Measurements from ENCODE around the gene SMIM26.

GRCh38 chr20:18587665-18588573, 20.7 kb downstream of the SMIM26 start, which contains the start of gene DTD1:
- TF ChIP-seq CEBPB (IDR thresholded peaks at IDR 0.05) (no peak), REST (IDR thresholded peaks at IDR 0.05) (no peak; the same call in 1 of the 2 replicates), CTCF (IDR thresholded peaks at IDR 0.05) (peak; percentile 74), POLR2A (IDR thresholded peaks at IDR 0.05; ENCODE audit: low read length) (peak; percentile 48; the same call in 1 of the 2 replicates), KDM5A (IDR thresholded peaks at IDR 0.05) (no peak), SMC3 (IDR thresholded peaks at IDR 0.05) (peak; percentile 31; the same call in 1 of the 3 replicates), EP300 (IDR thresholded peaks at IDR 0.05) (no peak), ESRRA (IDR thresholded peaks at IDR 0.05; ENCODE audit: borderline replicate concordance, low read length) (no peak), CHD4 (IDR thresholded peaks at IDR 0.05; ENCODE audit: borderline replicate concordance) (no peak), USF2 (IDR thresholded peaks at IDR 0.05) (no peak), RAD21 (conservative IDR thresholded peaks at IDR 0.05 in 1 of 2, IDR thresholded peaks at IDR 0.05 in 1 of 2) (peak in 1 of 2 experiments; percentile 40; a peak in 3 of 5 replicates)

Measured in A549 (cell line).